HG02973 (cell line): Measurements from ENCODE around the gene SUSD4.

Experiments
- ATAC-seq: cut with Tn5 transposase; IDR thresholded peaks from one replicate; pipeline ENCODE4 v1.9.1; 2021; ENCODE audit warnings: moderate library complexity; ENCODE audit not compliant: unreplicated experiment

The SUSD4 gene

GRCh38 chr1:223233410-223234169 lies 130.4 kb downstream of the SUSD4 start:
- no peak for ATAC-seq

- ATAC-seq, result no peak
Measured at GRCh38 chr1:223233019-223233409, 131.0 kb downstream of the SUSD4 start.

- ATAC-seq, result no peak
Measured at GRCh38 chr1:223231581-223231980, 132.4 kb downstream of the SUSD4 start.

- ATAC-seq, result no peak
Measured at GRCh38 chr1:223231011-223231572, 132.9 kb downstream of the SUSD4 start.

- no peak for ATAC-seq
Measured at GRCh38 chr1:223230161-223230881, 133.7 kb downstream of the SUSD4 start.

GRCh38 chr1:223229756-223230155 lies 134.2 kb downstream of the SUSD4 start:
- no peak for ATAC-seq

- ATAC-seq, result no peak
Measured at GRCh38 chr1:223228931-223229528, 134.9 kb downstream of the SUSD4 start.

- ATAC-seq, result no peak
Measured at GRCh38 chr1:223228201-223228600, 135.8 kb downstream of the SUSD4 start.

- ATAC-seq, result no peak
Measured at GRCh38 chr1:223227486-223228196, 136.3 kb downstream of the SUSD4 start.

GRCh38 chr1:223227031-223227430 lies 136.9 kb downstream of the SUSD4 start:
- ATAC-seq, result no peak

- ATAC-seq, result no peak
Measured at GRCh38 chr1:223226271-223226670, 137.7 kb downstream of the SUSD4 start.

- no peak for ATAC-seq
Measured at GRCh38 chr1:223225481-223225880, 138.5 kb downstream of the SUSD4 start.

GRCh38 chr1:223225061-223225460 lies 138.9 kb downstream of the SUSD4 start:
- ATAC-seq, result no peak

- no peak for ATAC-seq
Measured at GRCh38 chr1:223224465-223224864, 139.5 kb downstream of the SUSD4 start.

- ATAC-seq, result no peak
Measured at GRCh38 chr1:223223091-223223995, 140.6 kb downstream of the SUSD4 start.

- no peak for ATAC-seq
Measured at GRCh38 chr1:223222377-223222776, 141.6 kb downstream of the SUSD4 start.

GRCh38 chr1:223221686-223222085 lies 142.3 kb downstream of the SUSD4 start:
- ATAC-seq, result no peak

GRCh38 chr1:223219846-223220610 lies 143.9 kb downstream of the SUSD4 start:
- no peak for ATAC-seq

- no peak for ATAC-seq
Measured at GRCh38 chr1:223219318-223219635, 144.7 kb downstream of the SUSD4 start.
